Activated CD4-positive, alpha-beta T cell treated with anti-CD3 and anti-CD28 coated beads for 48 hours (primary cell): ENCODE results near the gene STARD13.
"Not testable (repeated sequence)": the region's sequence is repeated elsewhere in the genome, so short reads cannot be mapped to it uniquely, and the experiment has no call there.

ENCODE experiments used
- DNase-seq: peaks from one replicate; pipeline ENCODE4 v3.0.0-alpha.2; 2020

The STARD13 gene

GRCh38 chr13:33249894-33250293 is 35.7 kb downstream of the STARD13 start:
- DNase-seq: no peak

GRCh38 chr13:33249066-33249465 is 36.5 kb downstream of the STARD13 start:
- DNase-seq: no peak

DNA sequence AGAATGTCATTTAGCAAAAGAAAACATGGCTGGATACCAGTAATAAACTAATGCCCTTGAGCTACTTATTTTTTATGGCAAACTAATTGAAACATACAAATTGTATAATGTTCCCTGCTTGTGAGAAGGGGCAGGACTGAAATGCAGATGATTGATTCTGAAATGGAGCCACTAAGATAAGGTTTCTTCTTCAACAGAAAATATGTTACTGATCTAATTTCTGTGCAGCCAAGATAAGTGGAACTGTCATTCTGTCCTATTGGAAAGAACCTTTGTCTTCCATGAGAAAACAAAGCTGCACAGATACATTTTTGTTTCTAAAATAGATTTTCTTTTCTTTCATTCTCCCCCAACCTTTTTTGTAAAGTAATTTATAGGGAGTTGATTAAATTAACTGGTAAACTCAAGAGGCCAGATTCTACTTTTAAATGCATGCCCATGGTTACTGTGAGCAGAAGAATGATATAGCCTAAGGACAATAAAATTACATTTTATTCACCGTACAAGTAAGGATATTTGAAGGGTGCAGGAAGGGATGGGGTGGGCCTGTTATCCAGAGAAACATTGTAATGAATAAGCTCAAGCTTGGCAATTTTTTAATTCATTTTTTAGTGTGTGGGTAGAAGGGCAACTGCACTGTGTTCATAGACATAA is 39.9 kb downstream of the STARD13 start:
- no peak for DNase-seq

DNA sequence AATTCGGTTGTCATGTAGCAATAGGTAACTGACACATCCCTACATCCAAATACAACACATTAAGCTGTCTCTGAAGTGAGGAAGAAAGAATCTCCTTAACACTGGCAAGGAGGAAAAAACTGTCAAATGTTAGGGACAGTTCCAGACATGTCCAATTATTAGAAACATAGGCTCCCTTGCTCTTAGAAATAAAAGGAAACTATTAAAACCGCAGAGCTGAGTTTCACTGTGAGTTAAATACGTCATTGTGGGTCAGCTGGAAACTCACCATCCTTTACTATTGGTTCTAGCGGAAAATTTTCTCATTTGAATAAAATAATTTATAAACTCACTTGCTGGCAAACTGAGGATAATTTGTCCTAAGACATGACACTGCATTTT is 40.7 kb downstream of the STARD13 start:
- DNase-seq: no peak

DNA sequence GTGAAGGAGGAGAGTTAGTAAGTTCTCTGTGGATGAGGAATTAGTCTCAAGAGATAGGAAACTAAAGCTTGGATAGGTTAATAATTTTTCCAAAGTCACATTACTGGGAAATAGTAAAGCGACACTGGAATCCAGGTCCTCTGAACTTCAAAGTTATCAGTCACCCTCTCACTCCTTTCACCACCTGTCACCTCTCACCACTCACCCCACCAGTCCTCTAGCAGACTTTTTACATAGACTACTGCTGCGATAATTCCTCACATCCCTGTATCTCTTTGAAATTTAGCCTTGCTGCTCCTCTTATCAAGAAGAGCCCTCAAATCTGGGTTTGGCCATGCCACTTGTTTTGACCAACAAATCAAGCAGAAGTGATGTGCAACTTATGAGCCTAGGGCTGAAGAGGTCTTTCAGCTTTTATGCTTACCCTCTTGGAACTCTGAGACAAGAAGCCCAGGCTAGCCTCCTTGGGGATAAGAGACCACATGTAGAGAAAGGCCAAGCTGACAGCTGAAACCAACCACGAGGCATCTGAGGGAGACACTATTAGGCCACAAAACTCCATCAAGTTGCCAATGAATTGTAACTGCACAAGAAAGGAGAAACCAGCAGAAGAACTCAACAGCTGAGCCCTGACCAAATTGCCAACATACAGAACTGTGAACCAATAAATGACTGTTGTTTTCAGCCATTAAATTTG is 41.2 kb downstream of the STARD13 start:
- DNase-seq: no peak

- no peak for DNase-seq
These were observed 42.5 kb downstream of the STARD13 start for GRCh38 chr13:33242984-33243617.

DNA sequence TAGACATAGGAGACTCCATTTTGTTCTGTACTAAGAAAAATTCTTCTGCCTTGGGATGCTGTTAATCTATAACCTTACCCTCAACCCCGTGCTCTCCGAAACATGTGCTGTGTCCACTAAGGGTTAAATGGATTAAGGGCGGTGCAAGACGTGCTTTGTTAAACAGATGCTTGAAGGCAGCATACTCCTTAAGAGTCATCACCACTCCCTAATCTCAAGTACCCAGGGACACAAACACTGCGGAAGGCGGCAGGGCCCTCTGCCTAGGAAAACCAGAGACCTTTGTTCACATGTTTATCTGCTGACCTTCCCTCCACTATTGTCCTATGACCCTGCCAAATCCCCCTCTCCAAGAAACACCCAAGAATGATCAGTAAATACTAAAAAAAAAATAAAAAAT is 43.2 kb downstream of the STARD13 start:
- not testable (repeated sequence) for DNase-seq

DNA sequence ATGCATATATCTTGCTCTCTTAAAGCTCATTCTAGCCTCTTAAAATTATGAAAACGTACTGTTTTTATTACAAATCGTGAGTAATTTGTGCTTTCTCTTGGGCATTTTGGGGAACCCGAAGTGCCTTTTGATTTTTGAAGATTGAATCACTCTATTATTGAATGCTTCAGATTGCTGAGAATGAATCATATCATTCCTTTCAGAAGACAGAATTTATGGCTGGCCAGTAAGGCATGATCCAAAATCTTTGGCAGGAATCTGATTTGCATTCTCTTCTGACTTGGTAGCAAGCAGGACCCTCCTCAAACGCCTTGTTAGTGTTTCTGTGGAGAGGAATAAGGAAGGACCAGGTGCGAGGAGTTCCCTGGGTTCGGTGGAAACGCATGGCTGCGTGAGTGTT is 49.5 kb downstream of the STARD13 start:
- no peak for DNase-seq

DNA sequence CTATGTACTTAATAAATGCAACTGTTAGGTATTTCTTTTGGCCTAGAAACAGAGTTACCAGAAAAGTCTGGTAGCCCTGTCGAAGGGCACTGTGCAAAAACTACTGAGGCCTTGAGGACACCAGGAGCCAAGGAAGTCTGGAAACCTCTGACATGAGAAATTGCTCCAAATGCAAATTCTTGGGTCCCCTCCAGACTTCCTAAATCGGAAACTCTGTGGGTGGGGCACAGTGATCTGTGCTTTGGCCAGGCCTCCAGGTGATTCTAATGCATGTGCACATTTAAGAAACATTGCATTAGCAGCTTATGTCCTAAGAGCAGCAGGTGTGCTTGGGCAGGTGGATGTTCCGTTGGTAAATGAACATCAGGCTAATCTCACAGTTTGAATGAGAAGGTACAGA is 50.0 kb downstream of the STARD13 start:
- DNase-seq: no peak

GRCh38 chr13:33235078-33235477 is 50.5 kb downstream of the STARD13 start:
- DNase-seq: no peak

DNA sequence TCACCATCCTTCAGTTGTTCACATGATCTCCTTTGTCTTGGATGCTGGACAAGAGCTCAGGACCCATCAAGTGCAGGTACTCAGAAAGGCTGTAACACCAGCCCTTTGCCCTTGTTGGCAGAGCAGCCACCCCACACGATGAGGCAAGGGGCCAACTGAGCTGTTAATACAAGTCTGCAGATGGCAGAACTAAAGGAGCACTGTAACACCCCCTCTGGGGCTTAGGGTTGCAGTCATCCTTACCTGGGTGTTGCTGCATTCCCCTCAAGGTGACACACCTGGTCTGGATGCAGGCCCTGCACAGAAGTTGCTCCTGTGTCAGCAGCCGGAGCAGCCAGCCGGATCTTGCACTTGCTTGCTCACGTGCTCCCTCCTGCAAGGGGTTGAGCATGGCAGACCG is 52.0 kb downstream of the STARD13 start:
- no peak for DNase-seq

GRCh38 chr13:33232883-33233282 is 52.7 kb downstream of the STARD13 start:
- no peak for DNase-seq

DNA sequence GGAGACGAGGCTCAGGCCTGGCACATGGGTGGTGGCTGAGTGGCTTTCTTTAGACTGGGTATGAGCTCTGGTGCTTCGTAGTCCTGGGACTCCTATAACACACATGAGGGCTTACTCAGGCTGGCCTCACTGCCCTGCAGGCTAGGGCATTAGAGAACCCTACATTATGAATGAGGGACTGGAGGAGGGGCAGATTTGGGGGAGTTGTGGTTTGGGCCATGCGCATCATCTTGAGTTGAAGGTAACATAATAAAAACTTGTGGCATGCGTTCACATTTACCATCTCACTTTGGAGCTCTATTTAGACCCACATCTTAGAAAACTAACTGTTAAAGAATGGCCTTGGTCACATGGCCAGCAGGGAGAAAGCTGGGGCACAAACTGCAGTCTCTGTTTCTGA is 54.2 kb downstream of the STARD13 start:
- no peak for DNase-seq

- DNase-seq: no peak
These were observed 55.2 kb downstream of the STARD13 start for GRCh38 chr13:33230178-33230881.

GRCh38 chr13:33229446-33230177 is 55.9 kb downstream of the STARD13 start:
- DNase-seq: no peak

GRCh38 chr13:33228648-33229445 is 56.7 kb downstream of the STARD13 start:
- no peak for DNase-seq

- DNase-seq: no peak
These were observed 57.5 kb downstream of the STARD13 start for GRCh38 chr13:33227927-33228647.

- no peak for DNase-seq
These were observed 60.9 kb downstream of the STARD13 start for GRCh38 chr13:33224686-33225085.

- DNase-seq: no peak
These were observed 61.4 kb downstream of the STARD13 start for GRCh38 chr13:33224191-33224590.

DNA sequence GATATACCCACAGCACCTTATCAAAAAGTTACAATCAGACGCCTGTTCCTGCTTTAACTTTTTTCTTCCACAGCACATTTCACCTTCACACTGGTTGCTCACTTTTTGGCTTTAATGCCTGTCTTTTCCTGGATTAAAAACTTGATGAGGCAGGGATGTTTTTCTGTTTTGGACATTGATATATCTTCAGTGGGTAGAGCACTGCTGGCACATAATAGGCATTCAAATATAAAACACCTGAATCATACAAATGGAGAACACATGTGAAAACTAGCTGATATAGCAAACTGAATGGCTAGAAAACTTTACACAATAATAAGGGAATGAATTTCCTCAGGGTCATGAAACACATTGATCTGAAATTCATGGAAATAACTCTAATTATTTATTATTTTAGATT is 65.6 kb downstream of the STARD13 start:
- no peak for DNase-seq

DNA sequence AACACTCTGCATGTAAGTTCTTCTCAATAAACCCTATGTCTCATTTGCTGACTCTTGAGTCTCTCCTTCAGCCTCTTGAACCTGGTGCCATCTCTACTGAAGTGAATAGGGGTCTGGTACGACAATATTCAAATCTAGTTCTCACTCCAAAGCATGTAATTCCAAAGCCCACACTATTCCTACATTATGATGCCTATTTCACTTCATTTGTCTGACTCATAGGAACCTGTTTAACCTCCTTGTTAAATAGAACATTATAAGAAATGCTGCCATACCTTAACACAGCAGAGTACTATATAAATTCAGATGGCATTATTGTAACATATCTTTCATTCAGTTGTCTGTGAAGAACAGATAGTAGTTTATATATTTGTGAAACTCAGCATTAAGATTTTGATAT is 67.1 kb downstream of the STARD13 start:
- no peak for DNase-seq
